Suprapubic skin (tissue), 3 donors: ENCODE results near the gene CHD9.

Source experiments
- POLR2A ChIP-seq, 2 donors: fragments of 450-650 bp; IDR thresholded peaks; one replicate each; pipeline ENCODE4 v1.6.1; 2017; ENCODE audit warnings: antibody characterized with exemption in 2 of 2, mild to moderate bottlenecking in 2 of 2, moderate library complexity in 2 of 2
- TF ChIP-seq, protein P1 (sequence below), 2 donors: fragments of 200-600 bp in 1 of 2; fragments of 450-650 bp in 1 of 2; sonication (generic) in 1 of 2; IDR thresholded peaks; one replicate each; pipeline ENCODE4 v1.5.1; 2016 to 2019; ENCODE audit warnings: antibody characterized with exemption in 2 of 2, mild to moderate bottlenecking in 1 of 2, moderate library complexity in 1 of 2

DNA sequence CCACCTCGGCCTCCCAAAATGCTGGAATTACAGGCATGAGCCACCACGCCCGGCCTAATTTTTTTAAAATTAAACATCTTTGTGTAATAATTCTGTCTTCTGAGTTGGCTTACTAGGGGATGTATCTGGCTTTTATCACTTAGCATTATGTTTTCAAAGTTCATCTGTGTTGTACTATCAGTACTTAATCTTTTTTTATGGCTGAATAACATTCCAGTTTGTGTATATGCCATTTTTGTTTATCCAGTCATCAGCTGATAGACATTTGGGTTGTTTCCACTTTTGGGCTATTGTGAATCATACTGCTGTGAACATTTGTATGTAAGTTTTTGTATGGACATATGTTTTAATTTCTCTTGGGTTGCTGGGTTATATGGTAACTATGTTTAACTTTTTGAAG is 69.0 kb downstream of the CHD9 start:
- TF ChIP-seq, protein P1, sequence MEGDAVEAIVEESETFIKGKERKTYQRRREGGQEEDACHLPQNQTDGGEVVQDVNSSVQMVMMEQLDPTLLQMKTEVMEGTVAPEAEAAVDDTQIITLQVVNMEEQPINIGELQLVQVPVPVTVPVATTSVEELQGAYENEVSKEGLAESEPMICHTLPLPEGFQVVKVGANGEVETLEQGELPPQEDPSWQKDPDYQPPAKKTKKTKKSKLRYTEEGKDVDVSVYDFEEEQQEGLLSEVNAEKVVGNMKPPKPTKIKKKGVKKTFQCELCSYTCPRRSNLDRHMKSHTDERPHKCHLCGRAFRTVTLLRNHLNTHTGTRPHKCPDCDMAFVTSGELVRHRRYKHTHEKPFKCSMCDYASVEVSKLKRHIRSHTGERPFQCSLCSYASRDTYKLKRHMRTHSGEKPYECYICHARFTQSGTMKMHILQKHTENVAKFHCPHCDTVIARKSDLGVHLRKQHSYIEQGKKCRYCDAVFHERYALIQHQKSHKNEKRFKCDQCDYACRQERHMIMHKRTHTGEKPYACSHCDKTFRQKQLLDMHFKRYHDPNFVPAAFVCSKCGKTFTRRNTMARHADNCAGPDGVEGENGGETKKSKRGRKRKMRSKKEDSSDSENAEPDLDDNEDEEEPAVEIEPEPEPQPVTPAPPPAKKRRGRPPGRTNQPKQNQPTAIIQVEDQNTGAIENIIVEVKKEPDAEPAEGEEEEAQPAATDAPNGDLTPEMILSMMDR (IDR thresholded peaks at IDR 0.05) = no peak
- no peak for TF ChIP-seq POLR2A (IDR thresholded peaks at IDR 0.05)
